GM21825 (cell line): Measurements from ENCODE around the gene WNT8A.

Experiments used
- ATAC-seq: cut with Tn5 transposase; IDR thresholded peaks from one replicate; pipeline ENCODE4 v1.9.1; 2021; ENCODE audit warnings: mild to moderate bottlenecking, moderate library complexity; ENCODE audit not compliant: unreplicated experiment

The WNT8A gene

GRCh38 chr5:138138949-138139780, 55.3 kb downstream of the WNT8A start, which contains the start of gene NME5:
Gene NME5, minus strand, starts transcription at chr5:138139428. Its CDS starts 648 bp downstream, at chr5:138138780.
- ATAC-seq = no peak

GRCh38 chr5:138139781-138140090, 55.9 kb downstream of the WNT8A start:
- no peak for ATAC-seq

GRCh38 chr5:138140268-138140667, 56.4 kb downstream of the WNT8A start:
- ATAC-seq = no peak
